Endothelial cell of umbilical vein (primary cell): ENCODE measurements around the gene RPL31. TPM values are rescaled to one million over a fixed set of nuclear protein-coding genes. Genes with fewer than 3 reads are reported as not detected.
"Not testable (repeated sequence)": the region's sequence is repeated elsewhere in the genome, so short reads cannot be mapped to it uniquely, and the experiment has no call there.

Source experiments
- BruUV-seq: library from RNA; stranded (reverse); fragments of 400-500 nt; replicated peaks from 2 replicates; lab custom pipeline; 2021; lab: Mats Ljungman, UMichigan
- CTCF ChIA-PET: fragments of 300-600, 350-600 bp; sonication (Branson Sonifier 250); formaldehyde crosslinking; loops from one replicate; lab custom pipeline; 2021; ENCODE audit warnings: antibody characterized with exemption, inconsistent platforms; lab: Charles Lee
- POLR2A ChIA-PET: fragments of 300-600, 350-600 bp; sonication (Branson Sonifier 250); formaldehyde crosslinking; loops from one replicate; lab custom pipeline; 2021; ENCODE audit warnings: antibody characterized with exemption, inconsistent platforms; lab: Charles Lee
- DNase-seq: peaks from one replicate; pipeline ENCODE4 v3.0.0-alpha.2; 2011; ENCODE audit warnings: low read depth, low spot score
- FAIRE-seq: peaks from 2 replicates; lab custom pipeline; 2011; peaks lifted over from hg19 to GRCh38; lab: Jason Lieb, UNC
- H2AFZ ChIP-seq: 2 replicates; pipeline ENCODE4 v1.6.0; 2012; ENCODE audit warnings: low read depth, low read length, control low read depth, inconsistent platforms
- H3K27ac ChIP-seq: 2 replicates; pipeline ENCODE4 v1.5.1; 2011; ENCODE audit warnings: low read depth, mild to moderate bottlenecking, control low read depth, low read length, moderate library complexity; ENCODE audit not compliant: insufficient read depth
- H3K27me3 ChIP-seq, 2 experiments: 2 replicates each; pipeline versions ENCODE4 v1.6.0 to v1.6.1; 2011; ENCODE audit warnings: low read length in 2 of 2, mixed read lengths in 1 of 2; ENCODE audit not compliant: control insufficient read depth in 2 of 2, insufficient read depth in 2 of 2
- H3K36me3 ChIP-seq, 2 experiments: 2 replicates in 1 of 2; 3 replicates in 1 of 2; pipeline ENCODE4 v1.5.1; 2011; ENCODE audit warnings: low read length in 2 of 2, mild to moderate bottlenecking in 1 of 2, moderate library complexity in 1 of 2; ENCODE audit not compliant: control insufficient read depth in 2 of 2, insufficient read depth in 2 of 2; ENCODE audit errors: extremely low read depth in 1 of 2
- H3K4me1 ChIP-seq: 3 replicates; pipeline ENCODE4 v1.5.1; 2011; ENCODE audit warnings: mild to moderate bottlenecking, low read length; ENCODE audit not compliant: control insufficient read depth, insufficient read depth; ENCODE audit errors: extremely low read depth
- H3K4me2 ChIP-seq: 2 replicates; pipeline ENCODE4 v1.6.1; 2011; ENCODE audit warnings: low read length, control low read depth, mixed read lengths; ENCODE audit not compliant: insufficient read depth
- H3K4me3 ChIP-seq, 3 experiments: fragments of 200-600 bp in 1 of 3; sonication (generic), shearing (Covaris generic) in 1 of 3; replicated peaks in 1 of 3; 2 replicates each; pipeline ENCODE4 v1.5.1; 2011 to 2016; ENCODE audit warnings: control low read depth in 3 of 3, low read length in 3 of 3, mild to moderate bottlenecking in 2 of 3, inconsistent platforms in 1 of 3, low read depth in 1 of 3, moderate library complexity in 1 of 3; ENCODE audit not compliant: insufficient read depth in 1 of 3
- H3K79me2 ChIP-seq: 2 replicates; pipeline ENCODE4 v1.6.0; 2012; ENCODE audit warnings: low read length, inconsistent platforms; ENCODE audit not compliant: control insufficient read depth, insufficient read depth
- H3K9ac ChIP-seq: replicated peaks from 2 replicates; pipeline ENCODE3; 2011; ENCODE audit warnings: low read length, control low read depth; ENCODE audit not compliant: insufficient read depth; ENCODE audit errors: extremely low read depth
- H3K9me1 ChIP-seq: replicated peaks from 3 replicates; pipeline ENCODE4 v1.6.0; 2011; ENCODE audit warnings: mild to moderate bottlenecking, low read length; ENCODE audit not compliant: control insufficient read depth, insufficient read depth; ENCODE audit errors: extremely low read depth
- H3K9me3 ChIP-seq: replicated peaks from 2 replicates; pipeline ENCODE4 v1.5.1; 2012; ENCODE audit warnings: low read length, inconsistent platforms; ENCODE audit not compliant: control insufficient read depth, insufficient read depth
- H4K20me1 ChIP-seq: replicated peaks from 2 replicates; pipeline ENCODE3; 2011; ENCODE audit warnings: mild to moderate bottlenecking, low read length; ENCODE audit not compliant: control insufficient read depth, insufficient read depth; ENCODE audit errors: extremely low read depth
- CTCF ChIP-seq, 2 donors: IDR thresholded peaks; 1 replicate in 1 of 2; 2 replicates in 1 of 2; pipeline ENCODE4 v1.5.1; 2011; ENCODE audit warnings: low read length in 2 of 2, mild to moderate bottlenecking in 2 of 2, moderate library complexity in 2 of 2, control low read depth in 1 of 2, inconsistent platforms in 1 of 2, low read depth in 1 of 2; ENCODE audit not compliant: insufficient read depth in 1 of 2; ENCODE audit errors: extremely low read depth in 1 of 2
- EZH2 ChIP-seq: IDR thresholded peaks from 2 replicates; pipeline ENCODE4 v1.6.1; 2012; ENCODE audit warnings: borderline replicate concordance, low read depth, mild to moderate bottlenecking, moderate library complexity, low read length, inconsistent platforms; ENCODE audit not compliant: severe bottlenecking
- FOS ChIP-seq: IDR thresholded peaks from 2 replicates; pipeline ENCODE4 v1.6.1; 2011; ENCODE audit warnings: mild to moderate bottlenecking, low read length, moderate library complexity, borderline replicate concordance; ENCODE audit not compliant: insufficient read depth
- GATA2 ChIP-seq: IDR thresholded peaks from 2 replicates; pipeline ENCODE4 v1.7.0; 2011; ENCODE audit warnings: low read depth, mild to moderate bottlenecking, moderate library complexity, mixed read lengths, low read length; ENCODE audit not compliant: insufficient read length, insufficient read depth
- JUN ChIP-seq: IDR thresholded peaks from 2 replicates; pipeline ENCODE4 v1.6.1; 2011; ENCODE audit warnings: borderline replicate concordance, low read depth; ENCODE audit not compliant: insufficient read length, insufficient read depth
- MYC ChIP-seq: IDR thresholded peaks from one replicate; pipeline ENCODE4 v1.6.1; 2011; ENCODE audit warnings: mild to moderate bottlenecking, low read depth, low read length
- POLR2A ChIP-seq: IDR thresholded peaks from 2 replicates; pipeline ENCODE4 v1.6.1; 2012; ENCODE audit warnings: low read depth, mild to moderate bottlenecking, control low read depth, low read length
- POLR2AphosphoS5 ChIP-seq: IDR thresholded peaks from 2 replicates; pipeline ENCODE4 v1.6.1; 2012; ENCODE audit warnings: low read depth, mild to moderate bottlenecking, control low read depth, low read length, moderate library complexity; ENCODE audit not compliant: insufficient read depth
- dilution Hi-C: fragments of 300-500 bp; cut with MboI; formaldehyde crosslinking; loops from one replicate; pipeline ENCODE4 v1.15.0; 2019; ENCODE audit warnings: low sequenced_read_pairs; ENCODE audit not compliant: extremely low pct_ligation_motif_present
- intact Hi-C: fragments of 100-400 bp; cut with micrococcal nuclease; formaldehyde crosslinking; loops from one replicate; pipeline ENCODE4 v1.10.0; 2022
- polyA plus RNA-seq, 4 experiments: library from polyadenylated mRNA; depleted of rRNA in 3 of 4; stranded (reverse) in 3 of 4; unstranded in 1 of 4; fragments of >200 nt; gene quantifications; 2 replicates each; pipeline versions ENCODE4 v1.2.1 to v1.2.3, GENCODE V29; 2011 to 2012; ENCODE audit warnings: missing spikeins in 1 of 4
- total RNA-seq: library from RNA; stranded (reverse); gene quantifications from 2 replicates; pipeline ENCODE4 v1.2.3, GENCODE V29; 2021
- TF ChIP-seq, protein P1 (sequence below): IDR thresholded peaks from 2 replicates; pipeline ENCODE4 v1.6.1; 2011; ENCODE audit not compliant: insufficient read depth, insufficient read length

RPL31 gene
- total and polyA plus RNA-seq, 2 donors (not counting 3 experiments of a cell fraction or from before 2014, with no cell fraction given) = 1,137 to 1,355 TPM

GRCh38 chr2:101050886-101051285, 48.8 kb downstream of the RPL31 start:
- H3K4me3 ChIP-seq, H4K20me1 ChIP-seq, H3K9ac ChIP-seq, H3K4me2 ChIP-seq, FAIRE-seq, H3K27ac ChIP-seq, DNase-seq, intact Hi-C loops, H3K79me2 ChIP-seq, dilution Hi-C loops, H3K27me3 ChIP-seq, H2AFZ ChIP-seq, BruUV-seq, H3K9me1 ChIP-seq, H3K9me3 ChIP-seq, POLR2A ChIA-PET, H3K36me3 ChIP-seq: not testable (repeated sequence)
- peaks cover 10% of the 10 kb centered on the region for H3K4me1 ChIP-seq
- CTCF ChIA-PET = interaction anchor here (1.2 kb wide), 1 partner anchor 138 kb away, joined by 3 read pairs; no protein-coding TSS in a partner anchor

- intact Hi-C loops = no loop called here
- dilution Hi-C loops = no loop called here
- H3K4me2 ChIP-seq = no peak overlapping the region
- no peaks in the 10 kb centered on the region for H3K9me1 ChIP-seq
- FAIRE-seq = no peak
- peaks cover 8% of the 10 kb centered on the region for H3K4me1 ChIP-seq
- H3K79me2 ChIP-seq = no peaks in the 10 kb centered on the region
- H3K36me3 ChIP-seq = peaks cover 4% of the 10 kb centered on the region in 2 experiments
- no peaks in the 10 kb centered on the region for H4K20me1 ChIP-seq
- BruUV-seq = no TSS peak
- ChIA-PET POLR2A (no interaction called here), CTCF (no interaction called here)
- TF ChIP-seq GATA2 = no peak
- TF ChIP-seq POLR2AphosphoS5 = no peak
- TF ChIP-seq POLR2A = no peak
- no peak for TF ChIP-seq MYC
- TF ChIP-seq EZH2 = no peak
- TF ChIP-seq FOS = no peak
- TF ChIP-seq, protein P1, sequence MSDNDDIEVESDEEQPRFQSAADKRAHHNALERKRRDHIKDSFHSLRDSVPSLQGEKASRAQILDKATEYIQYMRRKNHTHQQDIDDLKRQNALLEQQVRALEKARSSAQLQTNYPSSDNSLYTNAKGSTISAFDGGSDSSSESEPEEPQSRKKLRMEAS = no peak
- TF ChIP-seq JUN = no peak
- no peak for TF ChIP-seq CTCF (IDR thresholded peaks at IDR 0.05; ENCODE audit: extremely low read depth in 1 of 2, insufficient read depth in 1 of 2, low read depth in 1 of 2, low read length in 2 of 2)
- no peak for DNase-seq
- H3K9ac ChIP-seq = no peak overlapping the region
- H2AFZ ChIP-seq = no peak overlapping the region
- no peak overlapping the region for H3K27ac ChIP-seq
- no peak overlapping the region for H3K4me3 ChIP-seq
- no peaks in the 10 kb centered on the region for H3K9me3 ChIP-seq
- H3K27me3 ChIP-seq = no peaks in the 10 kb centered on the region
Observed at GRCh38 chr2:101052147-101052546, 50.1 kb downstream of the RPL31 start.
